ENCODE data around the gene LSMEM2. TPM values are rescaled to one million over a fixed set of nuclear protein-coding genes. Genes with fewer than 3 reads are reported as not detected.

The LSMEM2 gene
- total RNA-seq, 2 donors from 2014 or later = not detected

DNA sequence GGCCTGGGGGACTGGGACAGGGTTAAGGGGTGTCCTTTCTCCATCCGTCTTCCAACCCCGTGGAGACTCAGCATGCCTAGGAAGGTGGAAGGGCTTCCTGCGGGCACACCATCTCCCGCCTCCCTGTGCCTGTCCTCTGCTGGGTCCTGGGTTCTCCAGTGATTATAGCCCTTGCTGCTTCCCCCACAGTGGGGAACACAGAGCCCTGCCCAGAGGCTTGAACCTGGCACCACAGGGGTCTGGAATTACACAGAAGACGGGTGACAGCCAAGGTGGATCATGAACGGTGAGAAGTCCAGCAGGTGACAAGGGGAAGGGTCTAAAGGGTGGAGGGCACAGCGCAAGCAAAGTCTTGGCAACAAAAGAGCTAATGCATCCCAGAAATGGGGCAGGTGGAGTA is 16.1 kb upstream of the LSMEM2 start:
- Histone ChIP-seq H3K36me3 (peaks cover 13% of the 10 kb centered on the region), H3K9me3 (no peaks in the 10 kb centered on the region), H3K27me3 (replicated peaks; ENCODE audit: insufficient read depth) (no peaks in the 10 kb centered on the region), H3K27ac (peak overlapping the region; percentile 98), H3K4me3 (no peak overlapping the region), H3K4me1 (ENCODE audit: control insufficient read depth in 1 of 2, low read depth in 2 of 2) (peaks cover 32 to 80% of the 10 kb centered on the region in 2 donors)
- ATAC-seq (ENCODE audit: insufficient number of reproducible peaks, low FRiP score, low read depth) (no peak), DNase-seq (ENCODE audit: low spot score) (no peak)
- TF ChIP-seq CTCF (IDR thresholded peaks at IDR 0.05) = no peak

- no peak for TF ChIP-seq CTCF (IDR thresholded peaks at IDR 0.05)
- H3K9me3 ChIP-seq = no peaks in the 10 kb centered on the region
- H3K36me3 ChIP-seq = peaks cover 3% of the 10 kb centered on the region
- DNase-seq (ENCODE audit: low spot score) (no peak), ATAC-seq (ENCODE audit: insufficient number of reproducible peaks, low FRiP score, low read depth) (no peak)
- peak overlapping the region; percentile 21 for H3K4me3 ChIP-seq
- peaks cover 35 to 89% of the 10 kb centered on the region in 2 donors for H3K4me1 ChIP-seq (ENCODE audit: control insufficient read depth in 1 of 2, low read depth in 2 of 2)
- peak overlapping the region; percentile 98 for H3K27ac ChIP-seq
- no peaks in the 10 kb centered on the region for H3K27me3 ChIP-seq (replicated peaks; ENCODE audit: insufficient read depth)
Observed at GRCh38 chr3:50263478-50264382, 15.2 kb upstream of the LSMEM2 start.

DNA sequence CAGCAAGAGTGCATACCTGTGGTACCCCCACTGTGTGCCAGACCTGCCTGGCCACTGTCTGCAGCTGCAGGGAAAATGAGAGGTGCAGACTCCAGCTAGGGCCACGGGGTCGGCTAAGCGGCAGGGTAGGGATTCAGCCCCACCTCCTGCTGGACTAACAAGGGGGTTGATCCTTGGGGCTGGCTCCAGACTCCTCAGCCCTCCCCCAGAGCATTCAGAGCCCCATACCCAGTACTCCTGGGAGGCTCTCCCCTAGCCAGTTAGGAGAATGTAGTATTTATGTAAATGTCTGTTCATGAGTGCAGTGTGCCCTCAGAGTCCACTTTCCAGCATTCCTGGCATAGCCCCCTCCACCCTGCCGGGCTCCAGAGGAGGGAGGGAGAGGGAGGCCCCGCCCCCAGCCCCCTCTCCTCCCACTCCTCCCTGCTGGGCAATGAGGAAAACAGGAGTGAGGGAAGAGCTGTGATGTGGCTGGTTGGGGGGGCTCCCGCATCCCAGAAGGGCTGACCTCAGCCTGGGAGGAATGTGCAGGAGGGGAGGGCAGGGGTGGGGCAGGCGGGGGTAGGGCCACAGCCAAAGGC is 14.4 kb upstream of the LSMEM2 start:
- peak overlapping the region; percentile 98 for H3K27ac ChIP-seq
- TF ChIP-seq CTCF (IDR thresholded peaks at IDR 0.05) = no peak
- H3K9me3 ChIP-seq = no peaks in the 10 kb centered on the region
- ATAC-seq (ENCODE audit: insufficient number of reproducible peaks, low FRiP score, low read depth) (peak; percentile 52), DNase-seq (ENCODE audit: low spot score) (peak; percentile 55)
- H3K4me1 ChIP-seq (ENCODE audit: control insufficient read depth in 1 of 2, low read depth in 2 of 2) = peaks cover 36 to 92% of the 10 kb centered on the region in 2 donors
- no peaks in the 10 kb centered on the region for H3K36me3 ChIP-seq
- H3K4me3 ChIP-seq = peak overlapping the region; percentile 21
- no peaks in the 10 kb centered on the region for H3K27me3 ChIP-seq (replicated peaks; ENCODE audit: insufficient read depth)

- Histone ChIP-seq H3K27ac (peak overlapping the region; percentile 98), H3K27me3 (replicated peaks; ENCODE audit: insufficient read depth) (no peaks in the 10 kb centered on the region), H3K4me3 (peak overlapping the region; percentile 27), H3K36me3 (no peaks in the 10 kb centered on the region), H3K4me1 (ENCODE audit: control insufficient read depth in 1 of 2, low read depth in 2 of 2) (peaks cover 33 to 93% of the 10 kb centered on the region in 2 donors), H3K9me3 (no peaks in the 10 kb centered on the region)
- ATAC-seq (ENCODE audit: insufficient number of reproducible peaks, low FRiP score, low read depth) (no peak), DNase-seq (ENCODE audit: low spot score) (no peak)
- TF ChIP-seq CTCF (IDR thresholded peaks at IDR 0.05) = no peak
Observed at GRCh38 chr3:50264964-50265485, 13.9 kb upstream of the LSMEM2 start.

DNA sequence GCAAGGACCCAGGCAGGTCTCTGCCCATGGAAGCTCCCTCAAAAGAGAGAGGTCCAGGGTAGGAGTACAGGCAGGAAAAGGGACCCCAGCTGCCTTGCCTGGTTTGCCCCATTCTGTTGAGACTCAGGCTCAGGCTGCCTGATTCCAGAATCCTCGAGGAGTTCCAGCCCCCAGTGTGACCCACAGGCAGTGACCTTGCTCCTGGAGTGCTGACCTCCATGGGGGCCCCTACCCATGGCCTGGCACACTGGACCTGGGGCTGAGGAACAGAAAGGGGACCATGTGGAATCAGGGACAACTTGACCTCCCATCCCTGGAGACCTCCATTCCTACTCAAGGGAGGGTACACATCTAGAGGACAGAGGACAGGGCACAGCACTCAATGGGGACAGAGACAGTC is 13.3 kb upstream of the LSMEM2 start:
- TF ChIP-seq CTCF (IDR thresholded peaks at IDR 0.05) = no peak
- ATAC-seq (ENCODE audit: insufficient number of reproducible peaks, low FRiP score, low read depth) (no peak), DNase-seq (ENCODE audit: low spot score) (no peak)
- H3K27me3 ChIP-seq (replicated peaks; ENCODE audit: insufficient read depth) = no peaks in the 10 kb centered on the region
- peak overlapping the region; percentile 98 for H3K27ac ChIP-seq
- H3K9me3 ChIP-seq = no peaks in the 10 kb centered on the region
- H3K4me1 ChIP-seq (ENCODE audit: control insufficient read depth in 1 of 2, low read depth in 2 of 2) = peaks cover 33 to 96% of the 10 kb centered on the region in 2 donors
- no peaks in the 10 kb centered on the region for H3K36me3 ChIP-seq
- H3K4me3 ChIP-seq = peak overlapping the region; percentile 27

Data from thoracic aorta (tissue), 2 donors.